GM19023 (cell line): ENCODE data around the gene SMC6.

Source experiments
- ATAC-seq: cut with Tn5 transposase; IDR thresholded peaks from one replicate; pipeline ENCODE4 v1.9.1; 2021; ENCODE audit warnings: mild to moderate bottlenecking, moderate library complexity; ENCODE audit not compliant: unreplicated experiment

SMC6 gene

DNA sequence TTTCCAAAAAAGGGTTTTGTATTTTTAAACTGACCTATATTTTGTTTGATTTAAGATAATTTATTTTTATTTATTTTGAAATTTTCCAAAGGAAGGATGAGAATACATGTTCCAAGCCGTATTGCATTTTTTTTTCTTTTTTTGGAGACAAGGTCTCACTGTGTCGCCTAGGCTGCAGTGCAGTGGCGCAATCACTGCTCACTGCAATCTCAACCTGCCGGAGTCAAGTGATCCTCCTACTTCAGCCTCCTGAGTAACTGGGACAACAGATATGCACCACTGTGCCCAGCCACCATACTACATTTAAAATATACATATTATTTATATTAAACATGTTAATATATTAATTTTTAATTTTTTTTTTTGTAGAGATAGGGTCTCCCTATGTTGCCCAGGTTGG, 15.3 kb upstream of the SMC6 start:
- ATAC-seq: no peak

GRCh38 chr2:17765398-17765797, 11.8 kb upstream of the SMC6 start:
- ATAC-seq: no peak

- ATAC-seq: no peak
Observed at GRCh38 chr2:17763641-17764333, 10.2 kb upstream of the SMC6 start.

DNA sequence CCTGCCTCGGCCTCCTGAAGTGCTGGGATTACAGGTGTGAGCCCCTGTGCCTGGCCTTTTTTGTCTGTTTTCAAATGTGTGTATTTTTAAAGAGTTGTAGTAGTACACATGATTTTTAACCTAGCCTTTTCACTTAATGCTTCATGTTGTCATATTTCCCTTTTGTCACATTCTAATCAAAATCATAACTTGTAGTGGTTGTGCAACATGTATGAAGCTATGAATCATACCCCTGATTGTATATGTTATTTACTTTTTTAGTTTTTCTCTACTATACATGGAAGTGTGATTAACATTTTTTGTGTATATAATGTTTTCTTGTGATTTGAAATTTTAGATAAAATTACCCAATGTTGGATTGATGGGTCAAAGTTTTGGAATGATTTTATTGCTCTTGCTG, 8.8 kb upstream of the SMC6 start:
- ATAC-seq: no peak

DNA sequence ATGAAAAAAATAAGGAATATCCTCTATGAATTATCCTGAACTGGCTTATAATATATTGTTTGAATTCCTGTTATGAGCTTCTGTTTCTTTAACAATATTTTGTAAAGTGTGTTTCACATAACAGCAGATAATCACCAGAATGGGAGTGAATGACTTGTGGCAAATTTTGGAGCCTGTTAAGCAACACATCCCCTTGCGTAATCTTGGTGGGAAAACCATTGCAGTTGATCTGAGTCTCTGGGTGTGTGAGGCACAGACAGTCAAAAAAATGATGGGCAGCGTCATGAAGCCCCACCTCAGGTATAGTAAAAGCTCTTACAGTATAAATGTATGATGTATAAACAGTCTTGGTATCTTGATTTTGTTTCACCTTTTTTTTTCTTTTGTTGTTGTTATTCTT, 6.2 kb upstream of the SMC6 start:
- ATAC-seq: no peak

GRCh38 chr2:17758118-17758517, 4.5 kb upstream of the SMC6 start:
- ATAC-seq: no peak

GRCh38 chr2:17757321-17757720, 3.7 kb upstream of the SMC6 start:
- ATAC-seq: no peak

- ATAC-seq: no peak
Observed at GRCh38 chr2:17756668-17757067, 3.1 kb upstream of the SMC6 start.

DNA sequence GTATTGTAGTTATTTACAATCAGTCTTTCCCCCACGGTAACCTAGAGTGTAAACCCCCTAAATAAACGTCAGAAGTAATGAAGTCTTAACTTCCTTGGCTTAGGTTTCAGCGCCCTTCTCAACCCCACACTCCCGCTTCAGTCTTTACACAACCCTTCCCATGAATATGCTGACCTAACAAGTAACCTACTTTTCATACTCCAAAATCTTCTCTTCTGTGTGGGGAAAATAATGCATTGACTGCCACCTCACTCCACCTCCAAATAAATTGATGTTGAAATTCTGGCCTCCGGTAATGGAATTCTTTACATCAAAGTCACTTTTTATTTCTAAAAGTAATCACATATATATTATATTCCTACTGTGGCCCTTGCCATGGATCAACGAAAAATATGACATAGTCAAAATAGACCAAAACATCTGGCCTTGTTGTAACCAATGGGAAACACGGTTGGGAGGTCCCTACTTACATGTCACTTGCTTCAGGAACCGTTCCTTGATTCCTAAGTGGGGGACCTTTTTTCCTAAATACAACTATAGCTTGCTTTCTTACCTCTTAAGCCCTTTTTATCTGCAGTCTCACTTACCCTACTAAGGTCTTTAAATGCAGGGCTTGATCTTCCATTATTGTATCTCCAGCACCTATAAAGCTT, 1.3 kb upstream of the SMC6 start:
- no peak for ATAC-seq

GRCh38 chr2:17752892-17753802, 463 bp downstream of the SMC6 start:
- peak; percentile 37 for ATAC-seq

DNA sequence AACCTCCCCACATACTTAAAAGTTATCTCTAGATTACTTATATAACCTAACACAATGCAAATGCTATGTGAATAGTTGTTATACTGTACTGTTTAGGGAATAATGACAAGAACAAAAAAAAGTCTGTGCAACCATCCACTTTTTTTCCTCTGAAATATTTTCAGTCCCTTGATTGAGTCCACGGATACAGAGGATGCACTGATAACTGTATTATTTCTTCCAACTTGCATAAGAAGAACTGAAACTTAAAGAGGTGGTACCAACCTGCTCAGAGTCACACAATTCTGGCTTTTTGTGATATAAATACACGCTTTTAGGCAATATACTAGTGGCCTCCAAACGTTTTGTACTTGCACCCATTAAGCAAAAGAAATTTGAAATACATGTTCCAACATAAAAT, 1.4 kb downstream of the SMC6 start:
- ATAC-seq: no peak

DNA sequence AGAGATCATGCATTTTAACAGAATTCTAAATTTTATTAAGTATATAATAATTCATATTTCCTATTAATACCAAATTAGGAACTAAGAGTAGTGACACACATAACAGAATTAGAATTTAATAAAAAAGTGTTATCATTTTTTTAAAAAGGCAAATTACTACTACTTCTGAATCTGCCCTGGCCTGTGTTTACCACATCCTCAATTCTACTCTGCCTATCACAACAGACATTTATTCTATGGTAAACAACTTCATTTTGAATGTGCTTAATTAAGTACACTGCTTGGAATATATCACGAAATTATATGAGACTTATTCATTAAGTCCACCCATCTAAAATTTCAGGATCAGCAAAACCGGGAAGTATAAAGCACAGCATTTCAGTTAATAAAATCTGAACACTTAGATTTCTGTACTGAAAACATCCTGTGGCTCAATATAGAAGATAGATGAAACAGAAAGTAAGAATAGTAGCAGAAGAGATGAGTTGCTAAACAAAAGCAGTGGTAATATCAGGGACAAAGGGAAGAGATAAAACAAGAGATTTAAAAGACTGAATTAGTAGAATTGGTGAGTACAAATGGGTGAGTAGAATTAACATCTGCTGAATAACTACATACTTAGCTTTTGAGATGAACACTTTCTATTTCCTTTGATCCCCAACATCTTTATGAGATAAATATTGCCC, 3.7 kb downstream of the SMC6 start:
- ATAC-seq: no peak

DNA sequence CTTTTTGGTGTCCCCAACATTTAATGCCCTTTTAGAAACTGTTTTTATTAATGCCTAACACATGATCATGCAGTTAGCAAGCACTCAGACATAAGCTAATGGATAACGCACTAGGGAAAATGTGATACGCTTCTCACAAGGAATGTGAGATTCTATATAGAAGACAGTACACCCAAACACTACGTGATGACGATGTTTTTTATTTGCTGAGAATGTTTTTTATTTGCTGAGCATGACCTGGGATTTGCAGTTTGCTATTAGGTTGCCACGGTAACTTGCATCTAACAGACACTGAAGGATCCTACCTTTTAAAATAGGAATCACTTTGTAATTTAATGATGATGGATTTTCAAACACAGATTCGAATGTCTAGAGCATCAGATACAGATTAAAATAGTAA, 4.9 kb downstream of the SMC6 start:
- no peak for ATAC-seq

DNA sequence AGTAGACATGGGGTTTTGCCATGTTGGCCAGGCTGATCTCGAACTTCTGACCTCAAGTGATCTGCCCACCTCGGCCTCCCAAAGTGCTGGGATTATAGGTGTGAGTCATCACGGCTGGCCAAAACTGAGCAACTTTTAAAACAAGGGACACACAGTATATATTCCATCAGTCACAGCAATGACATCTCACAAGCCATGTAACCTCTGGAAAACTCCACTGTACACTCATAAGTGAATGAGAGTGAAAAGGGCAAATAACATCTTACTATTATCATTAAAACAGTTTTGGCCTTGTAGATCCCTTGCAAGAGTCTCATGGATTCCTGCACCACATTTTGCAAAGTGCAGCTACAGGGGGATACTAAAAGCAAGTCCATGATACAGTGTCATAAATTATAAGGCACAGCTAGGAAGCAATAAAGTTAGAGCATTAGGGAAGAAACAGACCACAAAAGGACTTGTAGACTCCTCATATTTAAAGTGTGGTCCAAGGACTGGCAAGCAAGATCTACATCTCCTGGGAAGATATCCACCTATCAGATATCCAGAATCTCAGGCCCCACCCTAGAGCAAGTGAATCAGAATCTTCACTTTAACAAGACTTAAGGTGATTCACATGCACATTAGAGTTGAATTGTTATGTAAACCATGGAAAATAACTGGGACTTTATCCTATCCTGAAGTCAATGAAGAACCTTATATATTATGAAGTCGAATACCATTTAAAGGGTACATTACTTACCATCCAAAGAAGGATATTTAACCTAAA, 5.7 kb downstream of the SMC6 start:
- ATAC-seq: no peak

GRCh38 chr2:17740203-17740602, 13.4 kb downstream of the SMC6 start:
- ATAC-seq: no peak

GRCh38 chr2:17736989-17737388, 16.6 kb downstream of the SMC6 start:
- ATAC-seq: no peak

DNA sequence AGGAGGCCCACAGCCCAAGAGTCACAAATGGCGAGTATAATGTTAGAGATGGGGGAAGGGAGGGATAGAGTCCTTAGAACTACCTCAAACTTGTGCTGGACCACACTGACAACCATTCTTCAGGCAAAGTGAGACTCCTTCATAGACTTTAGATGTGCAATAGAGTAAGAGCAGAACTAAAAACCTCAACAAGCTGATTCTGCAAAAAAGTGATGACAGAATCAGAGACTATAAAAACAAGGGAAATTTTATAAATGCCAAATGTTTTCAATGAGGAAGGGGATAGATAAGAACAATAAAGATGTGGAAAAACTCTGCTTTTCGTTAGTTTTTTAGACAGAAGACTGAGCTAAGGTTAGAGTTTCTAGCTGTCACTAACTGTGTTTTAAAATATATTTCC, 17.7 kb downstream of the SMC6 start:
- no peak for ATAC-seq

GRCh38 chr2:17733599-17733998, 20.0 kb downstream of the SMC6 start:
- no peak for ATAC-seq

GRCh38 chr2:17729880-17730279, 23.7 kb downstream of the SMC6 start:
- no peak for ATAC-seq

- no peak for ATAC-seq
Observed at GRCh38 chr2:17728210-17728609, 25.4 kb downstream of the SMC6 start.
